GM12865 (cell line): ENCODE measurements around the gene SEMA3C.
"Not testable (repeated sequence)": the region's sequence is repeated elsewhere in the genome, so short reads cannot be mapped to it uniquely, and the experiment has no call there.

Experiments
- DNase-seq: peaks from one replicate; pipeline ENCODE4 v3.0.0; 2010; ENCODE audit warnings: low read depth
- H3K4me3 ChIP-seq: 2 replicates; pipeline ENCODE4 v1.5.1; 2011; ENCODE audit warnings: mild to moderate bottlenecking, low read depth, low read length, control low read depth
- CTCF ChIP-seq: IDR thresholded peaks from 2 replicates; pipeline ENCODE4 v1.5.1; 2011; ENCODE audit warnings: low read length, control low read depth, low read depth, inconsistent platforms; ENCODE audit not compliant: insufficient read depth; ENCODE audit errors: missing control alignments

SEMA3C gene

DNA sequence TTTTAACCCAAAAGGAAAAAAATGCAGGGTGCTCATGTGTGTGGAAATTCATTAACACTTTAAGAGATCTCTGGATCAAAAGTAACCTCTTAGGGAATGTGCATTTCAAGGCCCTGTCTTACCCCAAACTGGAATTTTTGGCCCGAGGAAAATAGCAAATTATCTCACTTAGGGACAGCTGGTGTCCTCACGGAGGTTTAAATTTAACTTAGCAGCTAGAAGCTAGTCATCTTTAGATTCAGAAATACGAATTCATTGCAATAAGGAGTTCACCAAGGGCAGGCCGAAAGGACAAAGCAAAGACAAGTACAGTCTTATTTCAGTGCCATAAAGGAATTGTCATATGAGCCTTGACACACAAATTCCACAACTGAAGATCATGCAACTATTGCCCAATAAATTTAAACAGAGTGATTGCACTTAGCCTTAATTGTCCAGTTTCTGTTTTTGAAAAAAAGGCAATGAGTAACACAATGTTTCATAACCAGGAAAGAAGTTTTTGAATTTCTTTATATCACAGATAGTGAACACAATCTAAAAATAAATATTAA lies 22.4 kb upstream of the SEMA3C start:
- DNase-seq, result no peak

GRCh38 chr7:80940539-80941207 lies 21.8 kb upstream of the SEMA3C start:
- H3K4me3 ChIP-seq, result no peak overlapping the region
- no peak for DNase-seq
- TF ChIP-seq CTCF, result no peak

More for the DNA sequence above, 22.4 kb upstream of the SEMA3C start:
- H3K4me3 ChIP-seq, result no peak overlapping the region
- no peak for TF ChIP-seq CTCF

DNA sequence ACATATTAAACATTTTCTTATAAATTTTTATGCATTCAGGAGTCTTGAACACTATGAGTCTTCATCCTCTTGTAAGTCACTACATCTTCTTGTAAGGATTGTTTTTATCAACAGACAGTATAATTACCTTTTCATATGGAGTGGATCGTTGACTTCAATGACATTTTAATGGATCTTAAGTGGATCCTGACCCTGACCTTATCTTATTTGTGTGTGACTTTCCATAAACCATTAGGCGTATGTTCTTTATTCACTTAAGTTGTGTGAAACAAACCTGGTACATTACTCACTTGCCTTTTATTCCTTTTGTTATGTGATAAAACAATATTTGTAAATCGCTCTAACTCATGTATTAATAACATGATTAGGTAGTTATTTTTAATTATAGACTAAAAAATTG lies 18.5 kb upstream of the SEMA3C start:
- DNase-seq, result no peak
- H3K4me3 ChIP-seq, result no peak overlapping the region
- TF ChIP-seq CTCF, result no peak

DNA sequence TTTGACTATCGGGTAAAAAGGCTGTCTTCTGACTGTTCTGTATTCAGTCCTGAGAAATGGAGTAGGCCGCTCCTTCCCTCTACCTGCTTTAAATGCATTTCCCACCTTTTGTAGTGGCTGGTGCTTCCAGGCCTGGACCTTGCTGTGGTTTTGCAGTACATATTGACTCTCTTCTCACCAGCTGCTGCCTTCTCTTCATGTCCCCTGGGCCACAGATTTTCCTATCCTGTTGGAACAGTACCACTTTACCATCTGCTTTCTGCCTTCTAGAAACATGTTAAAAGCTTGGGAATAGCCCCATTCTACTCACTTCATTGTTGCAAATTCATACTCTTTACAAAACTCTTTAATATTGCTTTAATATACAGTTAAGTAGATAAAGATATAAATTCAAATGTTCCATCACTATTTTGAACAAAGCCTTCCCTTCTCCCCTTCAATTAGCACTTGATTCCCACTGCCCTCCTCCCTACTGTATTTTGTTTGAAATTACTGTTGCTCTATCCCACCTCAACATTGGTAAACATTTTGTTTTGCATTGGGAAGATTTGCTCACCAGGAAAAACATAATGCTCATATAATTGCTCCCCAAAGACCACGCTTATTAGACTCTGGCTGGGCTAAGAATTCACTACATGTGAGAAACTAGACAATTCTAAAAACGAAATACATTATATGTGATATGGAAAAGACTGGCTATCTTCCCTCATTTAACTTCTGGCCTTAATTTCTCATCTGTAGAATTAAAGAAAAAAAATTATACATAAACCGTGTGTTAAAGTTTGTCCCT lies 17.3 kb upstream of the SEMA3C start:
- no peak for TF ChIP-seq CTCF
- no peak for DNase-seq
- no peak overlapping the region for H3K4me3 ChIP-seq

DNA sequence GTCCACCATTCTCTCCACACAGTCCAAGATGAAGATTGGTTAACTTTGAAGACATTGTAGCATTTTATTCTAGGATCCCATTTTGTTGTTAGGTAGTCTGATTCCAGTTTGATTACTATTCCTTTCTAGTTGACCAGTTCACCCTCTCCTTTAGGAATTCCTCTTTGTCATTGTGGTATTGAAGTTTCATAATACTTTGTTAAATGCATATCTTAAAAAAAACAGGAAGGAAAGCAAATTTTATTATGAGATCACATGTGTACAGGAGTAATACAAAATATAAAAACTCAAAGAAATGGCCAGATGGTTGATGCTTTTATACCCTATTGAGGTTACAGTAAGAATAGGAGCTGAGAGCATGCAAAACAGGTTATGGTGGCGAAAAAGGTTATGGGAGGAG lies 15.5 kb upstream of the SEMA3C start:
- TF ChIP-seq CTCF, result no peak
- no peak for DNase-seq
- H3K4me3 ChIP-seq, result no peak overlapping the region

DNA sequence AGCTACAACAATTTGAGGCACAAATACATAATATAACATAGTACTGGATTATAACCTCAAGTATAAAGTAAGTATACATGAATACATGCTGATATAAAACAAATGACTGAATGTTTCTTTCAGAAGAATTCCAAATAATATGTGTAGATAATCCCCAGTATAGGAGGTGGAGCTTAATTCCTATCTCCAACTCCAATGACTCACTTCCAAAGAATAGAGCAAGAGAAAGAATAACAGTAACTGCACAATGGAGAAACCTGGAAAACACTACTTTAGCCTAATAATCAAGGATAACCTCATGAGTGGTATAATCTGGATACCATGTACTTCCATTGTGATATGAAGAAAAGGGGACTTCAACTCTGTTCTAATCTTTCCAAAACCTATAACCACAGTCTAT lies 13.7 kb upstream of the SEMA3C start:
- TF ChIP-seq CTCF, result no peak
- H3K4me3 ChIP-seq, result no peak overlapping the region
- no peak for DNase-seq

GRCh38 chr7:80929619-80930018 lies 10.8 kb upstream of the SEMA3C start:
- DNase-seq, result no peak
- H3K4me3 ChIP-seq, result no peak overlapping the region
- TF ChIP-seq CTCF, result no peak

- not testable (repeated sequence) for DNase-seq, H3K4me3 ChIP-seq
Observed at GRCh38 chr7:80926955-80927354, 8.1 kb upstream of the SEMA3C start.
